ENCODE data around the gene ASXL1. TPM values are rescaled to one million over a fixed set of nuclear protein-coding genes. Genes with fewer than 3 reads are reported as not detected.

ASXL1 gene
- total and polyA plus RNA-seq, 2 experiments from 2014 or later, result 50.3 to 82.4 TPM

DNA sequence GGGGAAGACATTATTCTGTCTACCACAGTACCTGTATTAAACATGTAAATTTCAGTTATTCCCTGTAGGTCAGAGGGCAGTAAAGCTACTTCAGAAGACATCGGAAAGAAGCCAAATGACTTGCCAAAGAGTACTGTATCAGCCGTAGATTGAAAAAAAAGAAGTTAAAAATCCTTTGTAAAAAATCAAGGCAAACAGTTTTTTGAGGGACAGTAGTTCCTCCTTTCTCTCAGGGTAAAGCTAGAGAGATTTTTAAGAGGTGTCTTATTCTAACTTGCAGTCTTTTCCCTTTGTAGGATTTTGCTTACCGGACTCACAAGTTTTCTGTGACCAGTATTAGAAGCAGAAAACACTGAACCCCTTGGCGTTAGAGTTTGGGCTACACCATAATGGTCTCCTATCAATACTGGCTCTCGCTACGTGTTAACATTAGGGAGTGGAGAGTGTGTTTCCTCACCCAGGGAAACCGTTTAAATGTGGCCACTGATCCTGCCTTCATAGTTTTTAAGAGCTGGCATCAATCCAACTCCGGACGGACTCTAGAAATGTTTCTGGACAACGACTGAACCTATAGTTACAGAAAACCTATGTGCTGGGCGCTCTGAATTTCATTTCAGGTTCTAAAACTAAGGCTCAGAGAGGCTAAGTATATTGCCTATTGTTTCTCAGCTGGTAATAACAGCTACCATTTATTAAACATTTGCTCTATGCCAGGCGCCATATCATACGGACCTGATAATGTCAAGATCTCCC, 1.3 kb upstream of the ASXL1 start:
- TF ChIP-seq, protein P1, sequence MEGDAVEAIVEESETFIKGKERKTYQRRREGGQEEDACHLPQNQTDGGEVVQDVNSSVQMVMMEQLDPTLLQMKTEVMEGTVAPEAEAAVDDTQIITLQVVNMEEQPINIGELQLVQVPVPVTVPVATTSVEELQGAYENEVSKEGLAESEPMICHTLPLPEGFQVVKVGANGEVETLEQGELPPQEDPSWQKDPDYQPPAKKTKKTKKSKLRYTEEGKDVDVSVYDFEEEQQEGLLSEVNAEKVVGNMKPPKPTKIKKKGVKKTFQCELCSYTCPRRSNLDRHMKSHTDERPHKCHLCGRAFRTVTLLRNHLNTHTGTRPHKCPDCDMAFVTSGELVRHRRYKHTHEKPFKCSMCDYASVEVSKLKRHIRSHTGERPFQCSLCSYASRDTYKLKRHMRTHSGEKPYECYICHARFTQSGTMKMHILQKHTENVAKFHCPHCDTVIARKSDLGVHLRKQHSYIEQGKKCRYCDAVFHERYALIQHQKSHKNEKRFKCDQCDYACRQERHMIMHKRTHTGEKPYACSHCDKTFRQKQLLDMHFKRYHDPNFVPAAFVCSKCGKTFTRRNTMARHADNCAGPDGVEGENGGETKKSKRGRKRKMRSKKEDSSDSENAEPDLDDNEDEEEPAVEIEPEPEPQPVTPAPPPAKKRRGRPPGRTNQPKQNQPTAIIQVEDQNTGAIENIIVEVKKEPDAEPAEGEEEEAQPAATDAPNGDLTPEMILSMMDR (IDR thresholded peaks at IDR 0.05; ENCODE audit: low read depth, low read length), result no peak
- DNase-seq (ENCODE audit: low read depth in 1 of 2, low spot score in 1 of 2), result peak in 1 of 2 donors; percentile 64
- H3K4me3 ChIP-seq, result peak overlapping the region; percentile 29
- H3K36me3 ChIP-seq, result no peaks in the 10 kb centered on the region
- H3K4me1 ChIP-seq (ENCODE audit: low read depth), result peaks cover 16% of the 10 kb centered on the region
- H3K9me3 ChIP-seq (ENCODE audit: low read depth), result no peaks in the 10 kb centered on the region
- H3K27me3 ChIP-seq, result no peaks in the 10 kb centered on the region
- peak overlapping the region; percentile 61 for H3K27ac ChIP-seq

DNA sequence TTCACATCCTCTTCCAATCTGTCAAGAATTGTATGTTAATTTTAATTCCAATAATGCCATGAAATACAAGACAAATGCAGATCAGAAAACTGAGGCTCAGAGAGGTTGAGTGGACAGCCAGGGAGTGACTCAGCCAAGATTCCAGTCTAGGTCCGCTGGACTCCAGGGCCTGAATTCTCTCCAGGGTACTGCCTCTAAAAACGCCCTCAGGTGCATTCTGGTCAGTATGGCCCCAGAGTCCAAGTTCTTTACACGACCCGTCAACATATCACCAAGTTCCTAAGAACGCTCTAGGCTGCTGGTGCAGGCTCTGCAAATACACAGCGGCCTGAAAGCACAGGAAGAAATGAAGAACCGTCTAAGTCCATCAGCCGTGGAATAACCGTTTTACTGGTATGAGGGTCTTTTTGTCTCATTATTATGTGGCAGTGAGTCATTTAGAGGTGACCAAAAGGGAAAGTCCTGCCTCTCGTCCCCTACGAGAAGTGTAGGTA, 709 bp upstream of the ASXL1 start:
- H3K36me3 ChIP-seq, result no peaks in the 10 kb centered on the region
- TF ChIP-seq, protein P1 (IDR thresholded peaks at IDR 0.05; ENCODE audit: low read depth, low read length), result no peak
- peak overlapping the region; percentile 29 for H3K4me3 ChIP-seq
- H3K9me3 ChIP-seq (ENCODE audit: low read depth), result no peaks in the 10 kb centered on the region
- H3K27me3 ChIP-seq, result no peaks in the 10 kb centered on the region
- H3K4me1 ChIP-seq (ENCODE audit: low read depth), result peaks cover 16% of the 10 kb centered on the region
- peak overlapping the region; percentile 61 for H3K27ac ChIP-seq
- peak; percentile 50 to 54 for DNase-seq (ENCODE audit: low read depth in 1 of 2, low spot score in 1 of 2)

DNA sequence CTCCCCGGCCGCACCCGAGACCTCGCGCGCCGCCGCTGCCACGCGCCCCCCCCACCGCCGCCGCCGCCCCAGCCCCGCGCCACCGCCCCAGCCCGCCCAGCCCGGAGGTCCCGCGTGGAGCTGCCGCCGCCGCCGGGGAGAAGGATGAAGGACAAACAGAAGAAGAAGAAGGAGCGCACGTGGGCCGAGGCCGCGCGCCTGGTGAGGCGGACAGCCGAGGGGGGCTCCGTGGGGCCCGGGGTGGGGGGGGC, 426 bp downstream of the ASXL1 start:
- TF ChIP-seq, protein P1 (IDR thresholded peaks at IDR 0.05; ENCODE audit: low read depth, low read length), result no peak
- Histone ChIP-seq H3K4me1 (ENCODE audit: low read depth) (peaks cover 22% of the 10 kb centered on the region), H3K36me3 (no peaks in the 10 kb centered on the region), H3K4me3 (peak overlapping the region; percentile 79), H3K9me3 (ENCODE audit: low read depth) (no peaks in the 10 kb centered on the region), H3K27me3 (no peaks in the 10 kb centered on the region), H3K27ac (peak overlapping the region; percentile 99)
- no peak for DNase-seq (ENCODE audit: low read depth in 1 of 2, low spot score in 1 of 2)

DNA sequence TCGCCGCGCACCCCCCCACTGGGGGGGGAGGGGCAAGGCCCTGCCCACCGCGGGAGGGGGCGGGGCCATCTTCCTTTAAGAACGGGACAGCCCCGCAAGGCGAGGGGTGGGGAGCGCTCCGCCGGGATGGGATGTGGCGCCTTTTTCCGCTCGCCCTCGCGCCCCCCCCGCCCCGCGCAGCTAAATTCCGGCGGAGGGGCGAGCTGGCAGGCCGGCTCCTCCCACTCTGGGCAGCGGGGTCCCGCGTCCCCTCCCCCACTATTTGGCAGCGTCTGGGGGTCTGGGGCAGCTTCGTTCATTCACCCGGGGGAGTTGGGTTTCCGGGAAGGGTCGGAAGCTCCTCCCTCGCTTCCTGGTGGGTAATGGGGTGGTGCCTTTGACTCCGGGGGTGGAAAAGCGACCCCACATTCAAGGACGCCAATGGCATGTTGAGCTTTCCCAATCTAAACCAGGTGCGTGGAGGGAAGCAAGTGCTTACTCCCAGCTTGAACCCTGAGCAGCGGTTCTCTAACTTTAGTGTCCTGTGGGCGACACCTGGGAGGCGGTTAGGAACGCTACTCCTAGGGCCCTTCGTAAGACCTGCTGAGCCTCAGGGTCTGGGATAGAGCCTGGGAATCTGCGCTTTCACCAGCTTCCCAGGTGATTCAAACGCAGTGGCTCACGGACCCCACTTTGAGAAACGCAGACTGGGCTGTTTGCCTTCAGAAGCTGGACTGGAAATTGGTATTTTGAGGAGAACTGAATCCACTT, 927 bp downstream of the ASXL1 start:
- TF ChIP-seq, protein P1 (IDR thresholded peaks at IDR 0.05; ENCODE audit: low read depth, low read length), result no peak
- Histone ChIP-seq H3K27ac (peak overlapping the region; percentile 99), H3K4me1 (ENCODE audit: low read depth) (peaks cover 22% of the 10 kb centered on the region), H3K9me3 (ENCODE audit: low read depth) (no peaks in the 10 kb centered on the region), H3K4me3 (peak overlapping the region; percentile 79), H3K27me3 (no peaks in the 10 kb centered on the region), H3K36me3 (no peaks in the 10 kb centered on the region)
- peak; percentile 72 to 85 for DNase-seq (ENCODE audit: low read depth in 1 of 2, low spot score in 1 of 2)

DNA sequence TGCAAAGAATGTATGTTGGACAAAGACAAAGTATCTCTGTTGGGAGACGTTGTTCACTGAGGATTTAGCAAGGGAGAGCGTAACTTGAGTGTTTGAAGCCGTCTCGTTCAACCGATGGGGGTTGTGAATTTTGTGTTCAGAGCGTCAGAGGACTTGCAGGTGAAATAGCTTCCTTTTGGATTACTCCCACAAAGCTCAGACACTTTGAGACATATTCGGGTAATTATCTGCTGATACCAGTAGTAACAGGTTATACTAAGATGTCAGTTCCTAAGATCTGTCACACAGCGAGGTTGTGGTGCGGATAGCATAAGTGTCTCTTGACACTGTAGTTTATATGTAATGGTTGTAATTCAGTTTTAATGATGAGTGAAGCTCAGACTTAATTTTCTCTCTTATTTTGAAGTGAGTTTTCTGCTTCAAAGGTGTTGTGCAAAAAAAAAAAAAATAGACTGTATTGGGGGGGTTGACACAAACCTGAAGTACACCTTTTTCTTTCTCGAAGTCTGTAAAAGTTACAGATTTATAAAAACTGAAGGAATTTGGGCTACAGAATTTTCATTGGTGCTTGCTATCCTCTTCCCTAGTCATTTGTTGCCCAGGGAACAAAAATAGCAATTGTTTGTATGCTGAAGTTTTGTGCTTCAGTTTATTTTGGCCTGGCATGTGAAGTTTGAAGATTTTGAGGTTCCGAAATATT, 1.7 kb downstream of the ASXL1 start:
- TF ChIP-seq, protein P1 (IDR thresholded peaks at IDR 0.05; ENCODE audit: low read depth, low read length), result no peak
- H3K27ac ChIP-seq, result peak overlapping the region; percentile 99

More for the DNA sequence above, 1.7 kb downstream of the ASXL1 start:
- no peaks in the 10 kb centered on the region for H3K9me3 ChIP-seq (ENCODE audit: low read depth)
- peaks cover 22% of the 10 kb centered on the region for H3K4me1 ChIP-seq (ENCODE audit: low read depth)
- DNase-seq (ENCODE audit: low read depth in 1 of 2, low spot score in 1 of 2), result peak in 1 of 2 donors; percentile 45
- no peaks in the 10 kb centered on the region for H3K36me3 ChIP-seq
- H3K4me3 ChIP-seq, result peak overlapping the region; percentile 79
- no peaks in the 10 kb centered on the region for H3K27me3 ChIP-seq
